GM23338 (cell line): Measurements from ENCODE around the gene ITSN2. TPM values are rescaled to one million over a fixed set of nuclear protein-coding genes. Genes with fewer than 3 reads are reported as not detected.

Source experiments
- ATAC-seq: fragments of 200-7000 bp; cut with Tn5 transposase; 3 replicates; pipeline ENCODE4 v1.9.1; 2020
- DNase-seq: peaks from one replicate; pipeline ENCODE4 v3.0.0-alpha.2; 2015; ENCODE audit warnings: low spot score
- H2AFZ ChIP-seq: fragments of 200-600 bp; sonication (generic); 2 replicates; pipeline ENCODE4 v1.8.0; 2016; ENCODE audit warnings: antibody characterized with exemption, mild to moderate bottlenecking, moderate library complexity
- H3F3A ChIP-seq: fragments of 200-600 bp; sonication (generic); replicated peaks from 2 replicates; pipeline ENCODE4 v1.8.0; 2017; ENCODE audit warnings: antibody characterized with exemption, mixed run types, low read depth
- H3K27ac ChIP-seq: fragments of 200-600 bp; sonication (generic); 2 replicates; pipeline ENCODE4 v1.6.1; 2016; ENCODE audit warnings: low read depth
- H3K27me3 ChIP-seq: fragments of 200-600 bp; sonication (generic); 2 replicates; pipeline ENCODE4 v1.8.0; 2016; ENCODE audit warnings: mild to moderate bottlenecking, mixed run types, moderate library complexity; ENCODE audit not compliant: insufficient read depth
- H3K36me3 ChIP-seq: fragments of 200-600 bp; sonication (generic); 2 replicates; pipeline ENCODE4 v1.8.0; 2016; ENCODE audit warnings: mild to moderate bottlenecking; ENCODE audit not compliant: insufficient read depth
- H3K4me1 ChIP-seq: fragments of 200-600 bp; sonication (generic); 2 replicates; pipeline ENCODE4 v1.8.0; 2016; ENCODE audit warnings: mild to moderate bottlenecking, moderate library complexity; ENCODE audit not compliant: insufficient read depth
- H3K4me2 ChIP-seq: fragments of 200-600 bp; sonication (generic); 2 replicates; pipeline ENCODE4 v1.7.1; 2017; ENCODE audit warnings: mixed run types
- H3K4me3 ChIP-seq: fragments of 200-600 bp; sonication (generic); 2 replicates; pipeline ENCODE4 v1.6.1; 2016; ENCODE audit warnings: mixed run types
- H3K79me2 ChIP-seq: fragments of 200-600 bp; sonication (generic); replicated peaks from 2 replicates; pipeline ENCODE4 v1.8.0; 2017; ENCODE audit warnings: mild to moderate bottlenecking; ENCODE audit not compliant: insufficient read depth
- H3K9me2 ChIP-seq: fragments of 200-600 bp; sonication (generic); 2 replicates; pipeline ENCODE4 v1.8.0; 2017; ENCODE audit not compliant: insufficient read depth
- H4K20me1 ChIP-seq: fragments of 200-600 bp; sonication (generic); replicated peaks from 2 replicates; pipeline ENCODE4 v1.8.0; 2017; ENCODE audit warnings: mild to moderate bottlenecking; ENCODE audit not compliant: insufficient read depth
- H3K27ac Mint-ChIP-seq: 2 replicates; pipeline ENCODE4 v1.8.0; 2020; ENCODE audit warnings: inconsistent platforms, mild to moderate bottlenecking, moderate library complexity, mixed read lengths
- H3K27me3 Mint-ChIP-seq: 3 replicates; pipeline ENCODE4 v1.8.0; 2022; ENCODE audit warnings: low read depth, mild to moderate bottlenecking, moderate library complexity, mixed read lengths, inconsistent platforms; ENCODE audit not compliant: insufficient read depth, poor library complexity
- H3K36me3 Mint-ChIP-seq: 3 replicates; pipeline ENCODE4 v1.8.0; 2021; ENCODE audit warnings: low read depth, mild to moderate bottlenecking, inconsistent platforms, moderate library complexity, mixed read lengths
- H3K4me1 Mint-ChIP-seq: 3 replicates; pipeline ENCODE4 v1.8.0; 2020; ENCODE audit warnings: mild to moderate bottlenecking, inconsistent platforms, mixed read lengths
- H3K4me3 Mint-ChIP-seq: 3 replicates; pipeline ENCODE4 v1.8.0; 2021; ENCODE audit warnings: moderate library complexity, mild to moderate bottlenecking, inconsistent platforms, mixed read lengths
- H3K9me3 Mint-ChIP-seq: 3 replicates; pipeline ENCODE4 v1.8.0; 2020; ENCODE audit warnings: moderate library complexity, mild to moderate bottlenecking, inconsistent platforms, mixed read lengths
- CREB1 ChIP-seq: fragments of 250-450 bp; sonication (Bioruptor Pico); IDR thresholded peaks from 2 replicates; pipeline ENCODE4 v1.5.0; 2020; ENCODE audit warnings: low read depth, mild to moderate bottlenecking, moderate library complexity
- CTCF ChIP-seq, 2 experiments: fragments of 200-600 bp in 1 of 2; sonication (generic) in 1 of 2; conservative IDR thresholded peaks; 2 replicates each; pipeline versions ENCODE4 v1.5.1 to v1.6.1; 2016 to 2017; ENCODE audit warnings: antibody characterized with exemption in 2 of 2, low read depth in 2 of 2, mild to moderate bottlenecking in 2 of 2, moderate library complexity in 1 of 2
- EZH2phosphoT487 ChIP-seq: fragments of 200-600 bp; sonication (generic); IDR thresholded peaks from one replicate; pipeline ENCODE4 v1.8.1; 2018; ENCODE audit warnings: antibody characterized with exemption; ENCODE audit not compliant: unreplicated experiment
- JUNB ChIP-seq: IDR thresholded peaks from one replicate; pipeline ENCODE4 v1.6.1; 2016; ENCODE audit warnings: antibody characterized with exemption; ENCODE audit not compliant: unreplicated experiment
- POLR2AphosphoS5 ChIP-seq: IDR thresholded peaks from 2 replicates; pipeline ENCODE4 v1.6.1; 2016; ENCODE audit warnings: antibody characterized with exemption, low read depth
- ZNF114 ChIP-seq: fragments of 250-450 bp; sonication (Bioruptor Pico); IDR thresholded peaks from 2 replicates; pipeline ENCODE4 v1.5.0; 2020; ENCODE audit warnings: mild to moderate bottlenecking, moderate library complexity
- polyA plus RNA-seq: library from polyadenylated mRNA; unstranded; fragments of >200 nt; fragmentation: Nextera tagmentation; extraction: Ambion mirVana; gene quantifications from 2 replicates; pipeline ENCODE4 v1.2.1, GENCODE V29; 2016
- total RNA-seq: library from RNA; depleted of rRNA; stranded (reverse); fragments of >200 nt; shearing (Covaris generic); gene quantifications from 2 replicates; pipeline ENCODE4 v1.2.3, GENCODE V29; 2014
- TF ChIP-seq, protein P1 (sequence below): fragments of 250-450 bp; sonication (Bioruptor Pico); IDR thresholded peaks from 2 replicates; pipeline ENCODE4 v1.5.0; 2020; ENCODE audit warnings: mild to moderate bottlenecking, moderate library complexity
- TF ChIP-seq, protein P2 (sequence below): IDR thresholded peaks from one replicate; pipeline ENCODE4 v1.6.1; 2018; ENCODE audit warnings: antibody characterized with exemption; ENCODE audit not compliant: unreplicated experiment

Gene ITSN2
- total and polyA plus RNA-seq, 2 experiments from 2014 or later = 17.1 to 17.8 TPM

- Histone ChIP-seq H3K9me2 (no peaks in the 10 kb centered on the region), H3K4me2 (no peak overlapping the region), H3K36me3 (no peaks in the 10 kb centered on the region), H3F3A (no peaks in the 10 kb centered on the region), H3K79me2 (no peaks in the 10 kb centered on the region), H2AFZ (no peak overlapping the region), H4K20me1 (no peaks in the 10 kb centered on the region), H3K27me3 (no peaks in the 10 kb centered on the region), H3K4me1 (no peaks in the 10 kb centered on the region), H3K4me3 (no peak overlapping the region), H3K27ac (no peak overlapping the region)
- peaks cover 2% of the 10 kb centered on the region; the same call in 1 of the 3 replicates for H3K9me3 Mint-ChIP-seq
- no peaks in the 10 kb centered on the region for H3K27me3 Mint-ChIP-seq
- H3K36me3 Mint-ChIP-seq = no peaks in the 10 kb centered on the region
- no peak overlapping the region for H3K27ac Mint-ChIP-seq
- no peaks in the 10 kb centered on the region for H3K4me1 Mint-ChIP-seq
- DNase-seq (no peak), ATAC-seq (no peak)
- TF ChIP-seq ZNF114 (CRISPR knock-in tag) (no peak), CTCF (conservative IDR thresholded peaks at IDR 0.05; ENCODE audit: low read depth in 2 of 2) (no peak), CREB1 (CRISPR knock-in tag) (no peak), JUNB (no peak), EZH2phosphoT487 (no peak), POLR2AphosphoS5 (no peak)
- TF ChIP-seq, protein P1, sequence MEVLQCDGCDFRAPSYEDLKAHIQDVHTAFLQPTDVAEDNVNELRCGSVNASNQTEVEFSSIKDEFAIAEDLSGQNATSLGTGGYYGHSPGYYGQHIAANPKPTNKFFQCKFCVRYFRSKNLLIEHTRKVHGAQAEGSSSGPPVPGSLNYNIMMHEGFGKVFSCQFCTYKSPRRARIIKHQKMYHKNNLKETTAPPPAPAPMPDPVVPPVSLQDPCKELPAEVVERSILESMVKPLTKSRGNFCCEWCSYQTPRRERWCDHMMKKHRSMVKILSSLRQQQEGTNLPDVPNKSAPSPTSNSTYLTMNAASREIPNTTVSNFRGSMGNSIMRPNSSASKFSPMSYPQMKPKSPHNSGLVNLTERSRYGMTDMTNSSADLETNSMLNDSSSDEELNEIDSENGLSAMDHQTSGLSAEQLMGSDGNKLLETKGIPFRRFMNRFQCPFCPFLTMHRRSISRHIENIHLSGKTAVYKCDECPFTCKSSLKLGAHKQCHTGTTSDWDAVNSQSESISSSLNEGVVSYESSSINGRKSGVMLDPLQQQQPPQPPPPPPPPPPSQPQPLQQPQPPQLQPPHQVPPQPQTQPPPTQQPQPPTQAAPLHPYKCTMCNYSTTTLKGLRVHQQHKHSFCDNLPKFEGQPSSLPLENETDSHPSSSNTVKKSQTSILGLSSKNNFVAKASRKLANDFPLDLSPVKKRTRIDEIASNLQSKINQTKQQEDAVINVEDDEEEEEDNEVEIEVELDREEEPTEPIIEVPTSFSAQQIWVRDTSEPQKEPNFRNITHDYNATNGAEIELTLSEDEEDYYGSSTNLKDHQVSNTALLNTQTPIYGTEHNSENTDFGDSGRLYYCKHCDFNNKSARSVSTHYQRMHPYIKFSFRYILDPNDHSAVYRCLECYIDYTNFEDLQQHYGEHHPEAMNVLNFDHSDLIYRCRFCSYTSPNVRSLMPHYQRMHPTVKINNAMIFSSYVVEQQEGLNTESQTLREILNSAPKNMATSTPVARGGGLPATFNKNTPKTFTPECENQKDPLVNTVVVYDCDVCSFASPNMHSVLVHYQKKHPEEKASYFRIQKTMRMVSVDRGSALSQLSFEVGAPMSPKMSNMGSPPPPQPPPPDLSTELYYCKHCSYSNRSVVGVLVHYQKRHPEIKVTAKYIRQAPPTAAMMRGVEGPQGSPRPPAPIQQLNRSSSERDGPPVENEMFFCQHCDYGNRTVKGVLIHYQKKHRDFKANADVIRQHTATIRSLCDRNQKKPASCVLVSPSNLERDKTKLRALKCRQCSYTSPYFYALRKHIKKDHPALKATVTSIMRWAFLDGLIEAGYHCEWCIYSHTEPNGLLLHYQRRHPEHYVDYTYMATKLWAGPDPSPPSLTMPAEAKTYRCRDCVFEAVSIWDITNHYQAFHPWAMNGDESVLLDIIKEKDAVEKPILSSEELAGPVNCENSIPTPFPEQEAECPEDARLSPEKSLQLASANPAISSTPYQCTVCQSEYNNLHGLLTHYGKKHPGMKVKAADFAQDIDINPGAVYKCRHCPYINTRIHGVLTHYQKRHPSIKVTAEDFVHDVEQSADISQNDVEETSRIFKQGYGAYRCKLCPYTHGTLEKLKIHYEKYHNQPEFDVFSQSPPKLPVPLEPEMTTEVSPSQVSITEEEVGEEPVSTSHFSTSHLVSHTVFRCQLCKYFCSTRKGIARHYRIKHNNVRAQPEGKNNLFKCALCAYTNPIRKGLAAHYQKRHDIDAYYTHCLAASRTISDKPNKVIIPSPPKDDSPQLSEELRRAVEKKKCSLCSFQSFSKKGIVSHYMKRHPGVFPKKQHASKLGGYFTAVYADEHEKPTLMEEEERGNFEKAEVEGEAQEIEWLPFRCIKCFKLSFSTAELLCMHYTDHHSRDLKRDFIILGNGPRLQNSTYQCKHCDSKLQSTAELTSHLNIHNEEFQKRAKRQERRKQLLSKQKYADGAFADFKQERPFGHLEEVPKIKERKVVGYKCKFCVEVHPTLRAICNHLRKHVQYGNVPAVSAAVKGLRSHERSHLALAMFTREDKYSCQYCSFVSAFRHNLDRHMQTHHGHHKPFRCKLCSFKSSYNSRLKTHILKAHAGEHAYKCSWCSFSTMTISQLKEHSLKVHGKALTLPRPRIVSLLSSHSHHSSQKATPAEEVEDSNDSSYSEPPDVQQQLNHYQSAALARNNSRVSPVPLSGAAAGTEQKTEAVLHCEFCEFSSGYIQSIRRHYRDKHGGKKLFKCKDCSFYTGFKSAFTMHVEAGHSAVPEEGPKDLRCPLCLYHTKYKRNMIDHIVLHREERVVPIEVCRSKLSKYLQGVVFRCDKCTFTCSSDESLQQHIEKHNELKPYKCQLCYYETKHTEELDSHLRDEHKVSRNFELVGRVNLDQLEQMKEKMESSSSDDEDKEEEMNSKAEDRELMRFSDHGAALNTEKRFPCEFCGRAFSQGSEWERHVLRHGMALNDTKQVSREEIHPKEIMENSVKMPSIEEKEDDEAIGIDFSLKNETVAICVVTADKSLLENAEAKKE (CRISPR knock-in tag) = no peak
- TF ChIP-seq, protein P2, sequence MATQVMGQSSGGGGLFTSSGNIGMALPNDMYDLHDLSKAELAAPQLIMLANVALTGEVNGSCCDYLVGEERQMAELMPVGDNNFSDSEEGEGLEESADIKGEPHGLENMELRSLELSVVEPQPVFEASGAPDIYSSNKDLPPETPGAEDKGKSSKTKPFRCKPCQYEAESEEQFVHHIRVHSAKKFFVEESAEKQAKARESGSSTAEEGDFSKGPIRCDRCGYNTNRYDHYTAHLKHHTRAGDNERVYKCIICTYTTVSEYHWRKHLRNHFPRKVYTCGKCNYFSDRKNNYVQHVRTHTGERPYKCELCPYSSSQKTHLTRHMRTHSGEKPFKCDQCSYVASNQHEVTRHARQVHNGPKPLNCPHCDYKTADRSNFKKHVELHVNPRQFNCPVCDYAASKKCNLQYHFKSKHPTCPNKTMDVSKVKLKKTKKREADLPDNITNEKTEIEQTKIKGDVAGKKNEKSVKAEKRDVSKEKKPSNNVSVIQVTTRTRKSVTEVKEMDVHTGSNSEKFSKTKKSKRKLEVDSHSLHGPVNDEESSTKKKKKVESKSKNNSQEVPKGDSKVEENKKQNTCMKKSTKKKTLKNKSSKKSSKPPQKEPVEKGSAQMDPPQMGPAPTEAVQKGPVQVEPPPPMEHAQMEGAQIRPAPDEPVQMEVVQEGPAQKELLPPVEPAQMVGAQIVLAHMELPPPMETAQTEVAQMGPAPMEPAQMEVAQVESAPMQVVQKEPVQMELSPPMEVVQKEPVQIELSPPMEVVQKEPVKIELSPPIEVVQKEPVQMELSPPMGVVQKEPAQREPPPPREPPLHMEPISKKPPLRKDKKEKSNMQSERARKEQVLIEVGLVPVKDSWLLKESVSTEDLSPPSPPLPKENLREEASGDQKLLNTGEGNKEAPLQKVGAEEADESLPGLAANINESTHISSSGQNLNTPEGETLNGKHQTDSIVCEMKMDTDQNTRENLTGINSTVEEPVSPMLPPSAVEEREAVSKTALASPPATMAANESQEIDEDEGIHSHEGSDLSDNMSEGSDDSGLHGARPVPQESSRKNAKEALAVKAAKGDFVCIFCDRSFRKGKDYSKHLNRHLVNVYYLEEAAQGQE = no peak
- no peak overlapping the region for H3K4me3 Mint-ChIP-seq
Measured at GRCh38 chr2:24374301-24374700, 14.0 kb upstream of the ITSN2 start.
